ENCODE measurements around the gene BLOC1S2.

DNA sequence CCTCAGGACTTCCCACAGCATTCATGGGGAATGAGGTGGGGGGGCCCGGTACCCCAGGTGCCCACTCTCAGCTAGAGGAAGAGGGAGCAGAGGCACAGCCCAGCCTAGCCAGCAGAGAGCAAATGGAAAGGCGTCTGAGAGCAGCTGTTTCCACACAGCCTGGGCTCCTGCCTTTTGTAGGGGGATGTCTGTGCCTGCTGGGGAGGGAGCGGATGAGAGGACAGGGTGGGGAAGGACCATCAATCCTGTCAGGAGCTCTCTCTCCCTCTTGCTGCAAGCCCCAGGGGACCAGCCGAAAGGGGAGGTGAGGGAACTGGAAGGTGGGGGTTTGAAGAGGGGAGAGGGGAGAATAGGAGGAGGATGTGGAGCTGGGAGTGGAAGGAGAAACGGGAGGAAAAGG lies 43.6 kb upstream of the BLOC1S2 start, which contains the start of gene PKD2L1:
- no peak for TF ChIP-seq CTCF (IDR thresholded peaks at IDR 0.05; ENCODE audit: low read depth, low read length)
- TF ChIP-seq POLR2A (IDR thresholded peaks at IDR 0.05; ENCODE audit: extremely low read depth, insufficient read length): no peak
- TF ChIP-seq, protein P1, sequence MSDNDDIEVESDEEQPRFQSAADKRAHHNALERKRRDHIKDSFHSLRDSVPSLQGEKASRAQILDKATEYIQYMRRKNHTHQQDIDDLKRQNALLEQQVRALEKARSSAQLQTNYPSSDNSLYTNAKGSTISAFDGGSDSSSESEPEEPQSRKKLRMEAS (IDR thresholded peaks at IDR 0.05; ENCODE audit: low read depth, low read length): no peak

Measured in NB4 (cell line).